ENCODE results near the gene OR2T11.
"Not testable (repeated sequence)": the region's sequence is repeated elsewhere in the genome, so short reads cannot be mapped to it uniquely, and the experiment has no call there.

Gene OR2T11

GRCh38 chr1:248618878-248619277, 16.0 kb downstream of the OR2T11 start:
- peak; percentile 56 for DNase-seq (ENCODE audit: low spot score)

- no peak for DNase-seq (ENCODE audit: low spot score)
Measured at GRCh38 chr1:248618119-248618518, 16.8 kb downstream of the OR2T11 start.

- no peak for DNase-seq (ENCODE audit: low spot score)
Measured at GRCh38 chr1:248613742-248614141, 21.1 kb downstream of the OR2T11 start.

GRCh38 chr1:248611883-248612414, 22.9 kb downstream of the OR2T11 start:
- DNase-seq (ENCODE audit: low spot score), result peak; percentile 31

- peak; percentile 13 for DNase-seq (ENCODE audit: low spot score)
Measured at GRCh38 chr1:248610301-248610700, 24.6 kb downstream of the OR2T11 start.

GRCh38 chr1:248599396-248599795, 35.5 kb downstream of the OR2T11 start:
- peak; percentile 28 for DNase-seq (ENCODE audit: low spot score)

GRCh38 chr1:248597589-248597988, 37.3 kb downstream of the OR2T11 start, which contains the start of gene OR2T10:
Gene OR2T10, minus strand, starts transcription at chr1:248597700. Its CDS starts 3,932 bp downstream, at chr1:248593768.
- no peak for DNase-seq (ENCODE audit: low spot score)

GRCh38 chr1:248596615-248597014, 38.3 kb downstream of the OR2T11 start:
- peak; percentile 54 for DNase-seq (ENCODE audit: low spot score)

- no peak for DNase-seq (ENCODE audit: low spot score)
Measured at GRCh38 chr1:248593226-248593625, 41.7 kb downstream of the OR2T11 start.

- DNase-seq (ENCODE audit: low spot score), result no peak
Measured at GRCh38 chr1:248592655-248593054, 42.2 kb downstream of the OR2T11 start.

GRCh38 chr1:248590055-248590454, 44.8 kb downstream of the OR2T11 start:
- no peak for DNase-seq (ENCODE audit: low spot score)

- DNase-seq (ENCODE audit: low spot score), result no peak
Measured at GRCh38 chr1:248589334-248589733, 45.6 kb downstream of the OR2T11 start.

GRCh38 chr1:248585266-248585665, 49.6 kb downstream of the OR2T11 start:
- DNase-seq (ENCODE audit: low spot score), result peak; percentile 11

- no peak for DNase-seq (ENCODE audit: low spot score)
Measured at GRCh38 chr1:248576260-248576980, 58.5 kb downstream of the OR2T11 start.

GRCh38 chr1:248574657-248575056, 60.2 kb downstream of the OR2T11 start, which contains the start of gene OR2T34:
Gene OR2T34, minus strand, starts transcription at chr1:248574757. Its CDS starts 0 bp downstream, at chr1:248574757.
- DNase-seq (ENCODE audit: low spot score), result not testable (repeated sequence)

- not testable (repeated sequence) for DNase-seq (ENCODE audit: low spot score)
Measured at GRCh38 chr1:248573856-248574255, 61.0 kb downstream of the OR2T11 start.
